ENCODE data around the gene NEDD8.

The NEDD8 gene

GRCh38 chr14:24176599-24176998, 55.6 kb downstream of the NEDD8 start:
- no peaks in the 10 kb centered on the region for H4K20me1 ChIP-seq (ENCODE audit: insufficient read depth)
- H3K4me2 ChIP-seq: no peak overlapping the region
- no peak overlapping the region for H3K27ac ChIP-seq
- H3K79me2 ChIP-seq (ENCODE audit: insufficient read depth, low read depth): no peaks in the 10 kb centered on the region
- H3K4me3 ChIP-seq (IDR thresholded peaks at IDR 0.05; ENCODE audit: insufficient read depth, low read depth, low read length): no peak overlapping the region
- no peak overlapping the region for H2AFZ ChIP-seq (ENCODE audit: low read depth)
- no peaks in the 10 kb centered on the region for H3K27me3 ChIP-seq (ENCODE audit: insufficient read depth, low read depth)
- H3K36me3 ChIP-seq (ENCODE audit: insufficient read depth): no peaks in the 10 kb centered on the region
- no peaks in the 10 kb centered on the region for H3K4me1 ChIP-seq (ENCODE audit: low read depth, poor library complexity, severe bottlenecking)
- TF ChIP-seq, protein P1, sequence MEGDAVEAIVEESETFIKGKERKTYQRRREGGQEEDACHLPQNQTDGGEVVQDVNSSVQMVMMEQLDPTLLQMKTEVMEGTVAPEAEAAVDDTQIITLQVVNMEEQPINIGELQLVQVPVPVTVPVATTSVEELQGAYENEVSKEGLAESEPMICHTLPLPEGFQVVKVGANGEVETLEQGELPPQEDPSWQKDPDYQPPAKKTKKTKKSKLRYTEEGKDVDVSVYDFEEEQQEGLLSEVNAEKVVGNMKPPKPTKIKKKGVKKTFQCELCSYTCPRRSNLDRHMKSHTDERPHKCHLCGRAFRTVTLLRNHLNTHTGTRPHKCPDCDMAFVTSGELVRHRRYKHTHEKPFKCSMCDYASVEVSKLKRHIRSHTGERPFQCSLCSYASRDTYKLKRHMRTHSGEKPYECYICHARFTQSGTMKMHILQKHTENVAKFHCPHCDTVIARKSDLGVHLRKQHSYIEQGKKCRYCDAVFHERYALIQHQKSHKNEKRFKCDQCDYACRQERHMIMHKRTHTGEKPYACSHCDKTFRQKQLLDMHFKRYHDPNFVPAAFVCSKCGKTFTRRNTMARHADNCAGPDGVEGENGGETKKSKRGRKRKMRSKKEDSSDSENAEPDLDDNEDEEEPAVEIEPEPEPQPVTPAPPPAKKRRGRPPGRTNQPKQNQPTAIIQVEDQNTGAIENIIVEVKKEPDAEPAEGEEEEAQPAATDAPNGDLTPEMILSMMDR (conservative IDR thresholded peaks at IDR 0.05; ENCODE audit: low read depth, low read length): no peak
- no peak overlapping the region for H3K9ac ChIP-seq

GRCh38 chr14:24172871-24173281, 59.3 kb downstream of the NEDD8 start:
- Histone ChIP-seq H3K4me2 (no peak overlapping the region), H3K4me3 (IDR thresholded peaks at IDR 0.05; ENCODE audit: insufficient read depth, low read depth, low read length) (no peak overlapping the region), H3K9ac (no peak overlapping the region), H3K79me2 (ENCODE audit: insufficient read depth, low read depth) (no peaks in the 10 kb centered on the region), H3K27me3 (ENCODE audit: insufficient read depth, low read depth) (no peaks in the 10 kb centered on the region), H3K36me3 (ENCODE audit: insufficient read depth) (no peaks in the 10 kb centered on the region), H4K20me1 (ENCODE audit: insufficient read depth) (no peaks in the 10 kb centered on the region), H3K27ac (no peak overlapping the region), H2AFZ (ENCODE audit: low read depth) (no peak overlapping the region), H3K4me1 (ENCODE audit: low read depth, poor library complexity, severe bottlenecking) (peaks cover 1% of the 10 kb centered on the region)
- TF ChIP-seq, protein P1 (conservative IDR thresholded peaks at IDR 0.05; ENCODE audit: low read depth, low read length): no peak

DNA sequence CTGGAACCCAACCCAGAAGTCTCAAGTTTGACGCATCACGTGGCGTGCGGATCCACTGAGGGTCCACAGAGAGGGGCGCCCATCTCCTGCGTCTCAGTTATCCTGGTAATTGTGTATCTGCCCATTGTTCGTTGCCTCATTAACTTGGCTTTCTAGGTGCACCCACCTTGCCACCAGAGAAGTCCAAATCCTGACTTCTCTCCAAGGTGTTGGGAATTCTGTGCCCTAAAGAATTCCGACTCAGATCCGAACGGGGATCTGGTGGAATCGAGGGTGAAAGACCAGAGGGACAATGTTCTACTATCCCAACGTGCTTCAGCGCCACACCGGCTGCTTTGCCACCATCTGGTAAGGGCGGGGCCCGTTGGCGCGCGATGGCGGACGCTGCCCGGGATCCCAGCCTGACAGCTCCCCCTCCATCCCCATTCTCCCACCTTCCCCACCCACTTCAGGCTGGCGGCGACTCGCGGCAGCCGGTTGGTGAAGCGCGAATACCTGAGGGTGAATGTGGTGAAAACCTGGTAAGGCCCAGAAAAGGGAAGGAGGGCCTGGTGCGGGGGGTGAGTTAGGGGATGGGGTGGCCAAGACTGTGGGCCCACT, 59.8 kb downstream of the NEDD8 start:
- TF ChIP-seq, protein P1 (conservative IDR thresholded peaks at IDR 0.05; ENCODE audit: low read depth, low read length): no peak
- Histone ChIP-seq H2AFZ (ENCODE audit: low read depth) (no peak overlapping the region), H3K36me3 (ENCODE audit: insufficient read depth) (no peaks in the 10 kb centered on the region), H3K79me2 (ENCODE audit: insufficient read depth, low read depth) (no peaks in the 10 kb centered on the region), H3K27ac (no peak overlapping the region), H3K4me2 (no peak overlapping the region), H3K4me3 (IDR thresholded peaks at IDR 0.05; ENCODE audit: insufficient read depth, low read depth, low read length) (no peak overlapping the region), H3K4me1 (ENCODE audit: low read depth, poor library complexity, severe bottlenecking) (peaks cover 6% of the 10 kb centered on the region), H3K27me3 (ENCODE audit: insufficient read depth, low read depth) (no peaks in the 10 kb centered on the region), H4K20me1 (ENCODE audit: insufficient read depth) (no peaks in the 10 kb centered on the region), H3K9ac (no peak overlapping the region)

GRCh38 chr14:24171422-24172260, 60.5 kb downstream of the NEDD8 start, which contains the start of gene REC8:
Gene REC8 (plus strand): TSS chr14:24172080. CDS start chr14:24172553, 473 bp downstream.
- Histone ChIP-seq H3K36me3 (ENCODE audit: insufficient read depth) (no peaks in the 10 kb centered on the region), H3K27ac (no peak within 1 kb of the TSS), H3K9ac (no peak within 1 kb of the TSS), H3K4me3 (IDR thresholded peaks at IDR 0.05; ENCODE audit: insufficient read depth, low read depth, low read length) (no peak within 1 kb of the TSS), H3K4me2 (no peak within 1 kb of the TSS), H3K79me2 (ENCODE audit: insufficient read depth, low read depth) (no peaks in the 10 kb centered on the region), H3K27me3 (ENCODE audit: insufficient read depth, low read depth) (no peaks in the 10 kb centered on the region), H4K20me1 (ENCODE audit: insufficient read depth) (no peaks in the 10 kb centered on the region), H3K4me1 (ENCODE audit: low read depth, poor library complexity, severe bottlenecking) (peaks cover 8% of the 10 kb centered on the region), H2AFZ (ENCODE audit: low read depth) (no peak within 1 kb of the TSS)
- TF ChIP-seq, protein P1 (conservative IDR thresholded peaks at IDR 0.05; ENCODE audit: low read depth, low read length): no peak
